GM15510 (cell line): Measurements from ENCODE around the gene BIN1.

Experiments used
- POLR2A ChIP-seq: IDR thresholded peaks from 3 replicates; pipeline ENCODE4 v1.6.1; 2011; ENCODE audit warnings: borderline replicate concordance; ENCODE audit not compliant: insufficient read length; ENCODE audit errors: extremely low read depth

The BIN1 gene

GRCh38 chr2:127101756-127102477, 5.0 kb downstream of the BIN1 start:
- no peak for TF ChIP-seq POLR2A

- TF ChIP-seq POLR2A = no peak
Measured at GRCh38 chr2:127101048-127101611, 5.8 kb downstream of the BIN1 start.

DNA sequence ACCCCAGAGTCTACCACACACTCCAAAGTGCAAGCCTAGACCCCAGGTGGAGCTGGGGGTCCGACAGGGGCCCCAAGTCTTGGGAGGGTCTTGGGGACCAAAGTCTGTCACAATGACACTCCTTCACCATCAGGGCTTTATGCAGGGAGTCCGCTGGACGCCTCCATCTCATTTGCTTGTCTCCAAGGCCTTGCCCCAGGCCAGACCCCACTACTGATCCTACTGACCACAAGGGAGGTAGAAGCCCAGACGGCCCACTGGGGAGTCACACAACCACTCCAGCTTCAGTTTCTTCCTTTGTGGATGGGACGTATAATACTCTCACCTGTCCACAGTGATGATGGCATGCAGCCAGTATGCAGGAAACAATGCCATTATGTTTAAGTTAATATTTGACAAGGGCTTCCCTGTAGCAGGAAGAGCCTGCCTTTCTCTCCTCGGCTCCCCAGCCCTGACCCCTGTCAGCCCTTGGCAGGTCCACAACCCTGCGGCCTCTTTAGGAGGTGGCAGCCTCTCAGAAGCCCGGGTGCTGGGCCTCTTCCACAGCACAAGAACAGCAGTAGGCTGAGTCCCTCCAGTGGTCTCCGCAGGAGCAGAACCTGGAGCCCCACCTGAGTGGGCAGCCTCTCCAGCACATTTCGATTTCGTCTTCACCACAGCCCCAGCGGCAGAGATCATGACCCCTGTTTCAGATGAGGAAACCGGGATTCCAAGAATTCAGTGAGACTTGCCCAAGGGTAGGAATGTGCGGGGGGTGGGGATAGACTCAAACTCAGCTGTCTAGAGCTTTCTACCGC, 6.5 kb downstream of the BIN1 start:
- no peak for TF ChIP-seq POLR2A

DNA sequence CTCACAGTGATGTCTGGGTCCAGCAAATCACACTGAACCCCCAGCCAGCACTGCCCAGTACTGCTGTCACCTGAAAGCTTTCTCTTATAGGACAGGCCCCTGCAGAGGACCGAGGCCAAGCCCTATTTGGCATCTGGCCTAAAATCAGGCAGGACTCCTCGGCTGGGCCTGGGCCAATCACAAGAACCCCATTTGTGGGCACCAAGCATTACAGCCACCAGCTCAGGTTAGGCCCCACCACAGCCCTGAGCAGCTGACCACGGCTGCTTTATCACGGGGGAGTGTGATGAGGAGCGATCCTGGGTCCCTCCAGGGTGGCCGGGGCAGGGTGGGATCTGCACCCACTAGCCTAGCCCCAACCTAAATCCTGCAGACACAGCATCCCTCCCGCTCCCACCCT, 8.2 kb downstream of the BIN1 start:
- no peak for TF ChIP-seq POLR2A

DNA sequence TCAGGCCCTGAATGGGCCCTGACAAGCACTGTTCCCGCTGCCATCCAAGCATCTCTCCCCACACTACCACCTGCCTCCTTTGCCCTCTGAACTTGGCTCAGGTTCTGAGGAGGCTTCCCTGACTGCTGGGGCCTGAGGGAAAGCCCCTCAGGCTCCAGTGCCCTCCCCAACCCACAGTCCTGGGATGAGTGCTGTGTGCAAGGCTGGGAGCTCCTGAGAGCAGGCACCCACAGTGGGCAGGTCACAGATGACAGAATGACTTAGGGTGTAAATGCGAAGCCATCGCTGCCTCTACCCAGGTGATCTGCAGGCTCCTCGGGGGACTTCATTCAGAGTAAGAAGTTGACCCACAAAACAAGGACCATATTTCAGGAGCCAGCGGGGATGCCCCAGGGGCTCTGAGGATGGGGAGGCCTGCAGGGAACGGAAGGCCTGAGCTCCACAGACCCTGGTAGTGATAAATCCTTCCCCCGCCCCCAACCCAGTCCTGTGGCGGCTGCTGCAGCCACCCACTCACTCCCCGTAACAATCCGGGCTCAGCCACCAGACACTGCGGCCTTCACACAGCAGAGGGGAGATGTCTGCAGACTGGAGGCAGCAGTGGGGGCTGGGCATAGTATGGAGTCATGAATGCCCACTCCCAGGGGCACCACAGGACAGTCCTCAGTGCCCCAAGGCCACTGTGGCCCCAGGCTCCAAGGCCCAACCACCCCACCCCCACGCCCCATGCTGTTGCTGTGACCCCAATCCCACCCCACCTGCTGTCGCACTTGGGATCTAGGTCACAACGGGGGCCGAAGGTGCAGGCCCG, 8.9 kb downstream of the BIN1 start:
- TF ChIP-seq POLR2A = no peak

DNA sequence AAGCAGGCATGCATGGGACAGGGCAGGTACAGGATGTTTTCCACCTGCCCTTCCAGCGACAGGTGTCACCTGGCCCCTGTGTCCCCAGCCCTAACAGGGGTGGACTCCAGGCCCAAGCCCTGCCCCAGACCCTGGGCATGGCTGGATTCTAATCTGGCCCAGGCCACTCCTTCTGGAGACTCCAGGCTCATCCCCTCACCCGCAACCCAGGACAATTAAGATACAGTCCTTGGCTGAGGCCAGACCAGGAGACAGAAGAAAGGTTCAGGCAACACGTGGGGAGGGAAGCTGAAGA, 9.5 kb downstream of the BIN1 start:
- TF ChIP-seq POLR2A = no peak

GRCh38 chr2:127096718-127097470, 10.1 kb downstream of the BIN1 start:
- TF ChIP-seq POLR2A = no peak

- TF ChIP-seq POLR2A = no peak
Measured at GRCh38 chr2:127096280-127096679, 10.7 kb downstream of the BIN1 start.

DNA sequence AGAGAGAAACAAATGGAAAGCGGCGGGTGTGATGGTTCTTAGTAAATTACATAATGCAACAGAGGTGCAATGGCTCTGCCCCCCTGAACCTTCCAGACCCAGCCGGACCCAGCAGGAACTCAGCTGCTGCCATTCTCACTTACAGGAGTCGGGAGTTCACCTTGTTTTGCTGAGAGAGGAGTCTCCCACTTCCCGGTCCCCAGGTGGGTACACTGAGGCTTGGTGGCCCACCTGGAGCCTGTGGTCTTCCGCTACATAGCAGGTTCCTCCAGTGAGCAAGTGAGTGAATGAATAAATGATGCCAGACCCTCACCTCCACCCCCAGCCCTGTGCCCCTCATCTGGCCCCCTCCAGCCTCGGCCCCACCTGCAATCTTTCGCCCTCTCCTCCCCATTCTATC, 11.2 kb downstream of the BIN1 start:
- no peak for TF ChIP-seq POLR2A

GRCh38 chr2:127095367-127095641, 11.7 kb downstream of the BIN1 start:
- no peak for TF ChIP-seq POLR2A

DNA sequence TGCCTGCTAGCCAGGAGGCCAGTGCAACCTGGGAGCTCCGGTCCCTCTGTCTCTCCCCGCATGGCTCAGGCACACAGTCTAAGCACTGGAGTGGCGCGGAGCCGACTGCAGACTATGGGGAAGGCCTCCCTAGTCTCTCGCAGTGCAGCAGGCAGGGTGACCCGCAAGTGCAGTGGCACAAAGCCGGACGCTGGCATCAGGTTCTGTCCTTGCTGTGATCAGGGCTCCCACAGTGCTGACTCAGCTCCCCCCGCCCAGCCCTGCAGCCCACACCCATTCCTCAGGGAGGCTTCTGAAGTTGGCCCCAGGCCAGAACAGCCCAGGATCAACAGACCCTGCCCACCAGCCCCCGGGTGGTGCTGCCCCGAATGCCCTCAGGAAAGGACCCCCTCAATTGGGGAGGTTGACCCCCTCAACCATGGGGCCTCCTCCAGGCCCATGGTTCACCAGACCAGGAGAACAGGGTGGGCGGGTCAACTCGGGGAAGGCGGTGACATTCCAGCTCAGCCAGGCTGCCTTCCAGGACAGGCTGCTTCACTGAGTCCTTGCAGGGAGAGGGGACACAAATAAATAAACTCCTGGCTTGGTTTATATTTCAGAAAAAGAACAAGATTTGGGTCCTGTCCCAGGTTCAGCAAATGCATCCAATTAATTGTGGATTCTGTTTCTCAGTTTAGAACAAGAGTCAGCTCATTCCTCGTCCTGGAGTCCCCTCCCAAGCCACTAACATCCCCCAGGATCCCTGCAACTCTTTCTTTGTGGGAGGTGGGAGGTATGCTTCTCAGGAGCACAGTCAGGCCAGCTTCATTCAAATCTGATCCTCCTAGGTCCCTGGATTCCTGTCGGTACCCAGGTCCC, 12.2 kb downstream of the BIN1 start:
- no peak for TF ChIP-seq POLR2A

DNA sequence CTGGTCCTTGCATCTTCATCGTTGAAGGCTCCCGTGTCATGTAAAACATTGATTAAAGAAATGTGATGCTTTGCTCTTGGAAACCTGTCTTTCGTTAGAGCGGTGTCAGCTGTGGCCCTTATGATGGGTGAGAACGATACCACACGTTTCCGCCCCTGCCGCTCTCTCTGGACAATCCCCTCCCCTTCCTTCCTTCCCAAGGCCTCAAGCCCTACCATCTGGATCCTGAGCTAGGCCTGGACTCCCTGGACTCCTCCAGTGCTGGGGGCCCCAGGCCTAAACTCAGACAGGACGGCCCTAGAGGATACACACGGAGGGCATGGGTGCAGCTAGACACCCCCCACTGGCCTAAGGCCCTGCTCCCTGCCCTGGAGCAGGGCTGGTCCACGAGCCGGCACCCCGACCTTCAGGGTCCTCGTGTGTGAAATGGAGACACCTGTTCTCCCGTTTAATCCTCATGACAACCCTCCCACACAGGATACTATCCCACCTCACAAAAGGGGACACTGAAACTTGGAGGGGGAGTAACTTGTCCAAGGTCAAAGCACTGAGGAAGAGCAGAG, 13.2 kb downstream of the BIN1 start:
- TF ChIP-seq POLR2A = no peak

DNA sequence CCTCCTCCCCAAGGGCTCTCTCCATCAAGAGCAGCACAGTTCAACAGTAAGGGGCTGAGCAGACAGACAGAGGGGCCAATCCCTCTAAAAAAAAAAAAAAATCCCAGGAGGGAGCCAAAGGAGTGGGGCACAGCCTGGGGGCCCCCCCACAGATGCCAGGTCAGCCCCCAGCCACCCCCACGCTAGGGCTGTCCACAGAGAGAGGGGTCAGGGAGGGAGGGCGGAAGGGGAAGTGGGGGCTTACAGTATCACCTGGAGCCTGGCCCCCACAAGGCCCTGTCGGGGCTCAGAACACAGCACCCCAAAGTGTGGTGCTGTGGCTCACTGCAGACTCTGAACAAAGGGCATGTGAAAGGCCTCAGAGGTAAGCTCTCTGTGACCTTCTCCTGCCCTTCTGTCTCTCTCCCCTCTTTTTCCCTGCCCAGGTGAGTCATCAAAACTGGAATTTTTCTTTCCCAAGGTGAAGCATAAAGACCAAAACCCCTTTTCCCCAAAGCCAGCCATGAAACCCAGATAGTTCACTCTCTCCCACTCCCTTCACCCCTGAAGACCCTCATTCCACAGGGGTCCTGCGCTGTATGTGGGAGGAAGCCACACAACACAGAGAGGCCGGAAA, 13.9 kb downstream of the BIN1 start:
- TF ChIP-seq POLR2A = no peak

DNA sequence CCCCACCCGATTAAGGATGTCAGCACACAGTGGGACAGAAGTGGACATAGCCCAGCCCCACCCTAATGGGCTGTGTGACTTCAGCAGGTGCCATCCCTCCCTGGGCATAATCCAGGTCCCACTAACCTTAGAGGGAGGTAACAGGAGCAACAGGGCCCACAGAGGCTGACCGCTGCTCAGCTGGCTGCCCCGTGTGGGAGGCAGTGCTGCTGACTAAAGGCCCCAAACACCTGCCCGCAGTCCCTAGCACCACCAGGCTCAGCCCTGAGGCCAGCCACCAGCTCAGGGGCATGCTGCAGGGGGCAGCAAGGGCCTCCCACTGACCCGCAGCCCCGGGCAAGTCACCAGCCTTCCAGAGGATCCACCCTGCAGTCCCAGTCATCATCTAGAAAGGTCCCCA, 14.6 kb downstream of the BIN1 start:
- no peak for TF ChIP-seq POLR2A

GRCh38 chr2:127091886-127092285, 15.1 kb downstream of the BIN1 start:
- no peak for TF ChIP-seq POLR2A
